ENCODE data around the gene ARRDC1. TPM values are rescaled to one million over a fixed set of nuclear protein-coding genes. Genes with fewer than 3 reads are reported as not detected.
A peak's percentile ranks its signal among the peaks of the same experiment; 100 is the strongest.
"Not testable (repeated sequence)": the region's sequence is repeated elsewhere in the genome, so short reads cannot be mapped to it uniquely, and the experiment has no call there.

ARRDC1 gene
- total and polyA plus RNA-seq, 8 donors: 20.9 to 161 (median 26.5) TPM

GRCh38 chr9:137593176-137593575, 12.3 kb upstream of the ARRDC1 start:
- no peaks in the 10 kb centered on the region for H3K36me3 ChIP-seq
- TF ChIP-seq CTCF (IDR thresholded peaks at IDR 0.05): no peak
- peak in 4 of 6 donors; percentile 47 to 69 (median 64) for DNase-seq
- FAIRE-seq: no peak
- H3K9me3 ChIP-seq: no peaks in the 10 kb centered on the region
- peak; percentile 24 to 59 (median 28) for ATAC-seq
- H3K4me1 ChIP-seq: peaks cover 4 to 25% (median 11%) of the 10 kb centered on the region in 3 donors
- H3K27me3 ChIP-seq: no peaks in the 10 kb centered on the region
- WGBS, 2 donors: 29 to 36% methylated on average over 12 of the region's 12 CpGs
- H3K4me3 ChIP-seq: no peak overlapping the region
- intact Hi-C loops (cut with DNase I): no loop called here
- peak overlapping the region; percentile 22 to 74 (median 48) for H3K27ac ChIP-seq

GRCh38 chr9:137596577-137596976, 8.9 kb upstream of the ARRDC1 start:
- WGBS, 2 donors: 91 to 92% methylated on average over 7 of the region's 7 CpGs
- FAIRE-seq; H3K27me3 ChIP-seq; DNase-seq; H3K9me3 ChIP-seq; H3K4me3 ChIP-seq; intact Hi-C loops (cut with DNase I); H3K27ac ChIP-seq; H3K36me3 ChIP-seq; ATAC-seq: not testable (repeated sequence)
- peaks cover 4 to 12% (median 5%) of the 10 kb centered on the region in 3 donors for H3K4me1 ChIP-seq

GRCh38 chr9:137598943-137599342, 6.5 kb upstream of the ARRDC1 start:
- no peak for DNase-seq
- Histone ChIP-seq H3K4me3 (no peak overlapping the region), H3K4me1 (no peaks in the 10 kb centered on the region), H3K27ac (no peak overlapping the region), H3K36me3 (no peaks in the 10 kb centered on the region), H3K9me3 (no peaks in the 10 kb centered on the region), H3K27me3 (no peaks in the 10 kb centered on the region)
- intact Hi-C loops (cut with DNase I): no loop called here
- TF ChIP-seq CTCF (IDR thresholded peaks at IDR 0.05): no peak
- FAIRE-seq: no peak
- ATAC-seq: no peak
- 78 to 82% methylated on average over 8 of the region's 8 CpGs for WGBS, 2 donors

GRCh38 chr9:137602661-137603060, 2.8 kb upstream of the ARRDC1 start:
- no peak for FAIRE-seq

GRCh38 chr9:137603879-137604278, 1.6 kb upstream of the ARRDC1 start:
- ATAC-seq (no peak), DNase-seq (peak in 2 of 6 donors; percentile 42 to 67), FAIRE-seq (no peak)
- peaks cover 8 to 17% (median 16%) of the 10 kb centered on the region in 3 donors for H3K4me1 ChIP-seq
- no peaks in the 10 kb centered on the region for H3K36me3 ChIP-seq
- no peaks in the 10 kb centered on the region for H3K9me3 ChIP-seq
- no peak for TF ChIP-seq CTCF (IDR thresholded peaks at IDR 0.05)
- intact Hi-C loops (cut with DNase I): no loop called here
- 80 to 84% methylated on average over 13 of the region's 13 CpGs for WGBS, 2 donors
- H3K27ac ChIP-seq: no peak overlapping the region
- H3K4me3 ChIP-seq: no peak overlapping the region
- no peaks in the 10 kb centered on the region for H3K27me3 ChIP-seq

More at GRCh38 chr9:137602661-137603060, 2.8 kb upstream of the ARRDC1 start:
- H3K9me3 ChIP-seq: no peaks in the 10 kb centered on the region
- whole genome bisulfite sequencing, 2 donors: 19 to 23% methylated on average over 3 of the region's 3 CpGs
- H3K36me3 ChIP-seq: no peaks in the 10 kb centered on the region
- no peak for DNase-seq
- H3K27me3 ChIP-seq: no peaks in the 10 kb centered on the region
- H3K4me1 ChIP-seq: peaks cover 8 to 12% (median 8%) of the 10 kb centered on the region in 3 donors
- H3K4me3 ChIP-seq: no peak overlapping the region
- H3K27ac ChIP-seq: no peak overlapping the region
- intact Hi-C loops (cut with DNase I): no loop called here
- TF ChIP-seq CTCF (IDR thresholded peaks at IDR 0.05): no peak
- no peak for ATAC-seq

Data from pancreas (tissue), 10 donors.